Skeletal muscle tissue (tissue), 4 donors: ENCODE data around the gene KIF26B. TPM values are rescaled to one million over a fixed set of nuclear protein-coding genes. Genes with fewer than 3 reads are reported as not detected.

Experiments
- H3K27ac ChIP-seq: one replicate; pipeline ENCODE4 v1.7.0; 2013; ENCODE audit warnings: mild to moderate bottlenecking, low read depth, low read length, inconsistent platforms
- H3K27me3 ChIP-seq, 3 donors: one replicate each; pipeline ENCODE4 v1.7.0; 2013; ENCODE audit warnings: low read length in 3 of 3; ENCODE audit not compliant: control insufficient read depth in 3 of 3, insufficient read depth in 3 of 3
- H3K36me3 ChIP-seq, 3 donors: one replicate each; pipeline ENCODE4 v1.7.0; 2013; ENCODE audit warnings: low read length in 3 of 3; ENCODE audit not compliant: control insufficient read depth in 3 of 3, insufficient read depth in 3 of 3
- H3K4me1 ChIP-seq, 3 donors: one replicate each; pipeline ENCODE4 v1.7.0; 2013; ENCODE audit warnings: low read length in 3 of 3, mild to moderate bottlenecking in 3 of 3; ENCODE audit not compliant: control insufficient read depth in 3 of 3, insufficient read depth in 3 of 3
- H3K4me3 ChIP-seq, 3 donors: one replicate each; pipeline ENCODE4 v1.7.0; 2013; ENCODE audit warnings: low read length in 3 of 3
- H3K9ac ChIP-seq, 3 donors: one replicate each; pipeline ENCODE4 v1.7.0; 2013; ENCODE audit warnings: low read length in 3 of 3, mild to moderate bottlenecking in 3 of 3, moderate library complexity in 2 of 3, low read depth in 1 of 3
- H3K9me3 ChIP-seq, 3 donors: one replicate each; pipeline ENCODE4 v1.7.0; 2013; ENCODE audit warnings: low read length in 3 of 3; ENCODE audit not compliant: control insufficient read depth in 3 of 3
- total RNA-seq: library from RNA; depleted of rRNA; stranded (reverse); fragments of >200 nt; gene quantifications from one replicate; pipeline ENCODE4 v1.2.3, GENCODE V29; 2014
- donor health status: Osteomylitis.

Gene KIF26B
- total RNA-seq, 1 donor from 2014 or later: 0.52 TPM

DNA sequence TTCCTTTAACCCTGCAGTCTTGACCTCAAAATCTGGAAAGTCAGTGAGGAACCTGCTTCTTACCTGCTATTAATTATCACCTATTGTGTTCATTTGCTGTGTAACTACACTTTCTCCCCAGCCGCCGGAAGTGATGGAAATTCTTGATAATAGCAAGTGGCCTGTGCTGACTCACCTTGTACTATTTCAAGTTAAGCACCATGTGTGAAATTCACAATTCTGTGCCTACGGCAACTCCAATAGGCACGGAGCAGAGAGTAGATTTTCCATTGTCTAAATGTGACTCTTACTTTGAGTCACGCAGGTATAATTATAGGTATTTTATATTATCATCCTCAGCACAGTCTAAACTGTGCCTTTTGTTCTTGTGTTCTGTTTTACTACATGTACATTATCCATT, 466.8 kb downstream of the KIF26B start:
- Histone ChIP-seq H3K4me3 (no peak overlapping the region), H3K9ac (no peak overlapping the region), H3K27me3 (no peaks in the 10 kb centered on the region), H3K27ac (no peak overlapping the region), H3K4me1 (no peaks in the 10 kb centered on the region), H3K36me3 (no peaks in the 10 kb centered on the region), H3K9me3 (no peaks in the 10 kb centered on the region)

DNA sequence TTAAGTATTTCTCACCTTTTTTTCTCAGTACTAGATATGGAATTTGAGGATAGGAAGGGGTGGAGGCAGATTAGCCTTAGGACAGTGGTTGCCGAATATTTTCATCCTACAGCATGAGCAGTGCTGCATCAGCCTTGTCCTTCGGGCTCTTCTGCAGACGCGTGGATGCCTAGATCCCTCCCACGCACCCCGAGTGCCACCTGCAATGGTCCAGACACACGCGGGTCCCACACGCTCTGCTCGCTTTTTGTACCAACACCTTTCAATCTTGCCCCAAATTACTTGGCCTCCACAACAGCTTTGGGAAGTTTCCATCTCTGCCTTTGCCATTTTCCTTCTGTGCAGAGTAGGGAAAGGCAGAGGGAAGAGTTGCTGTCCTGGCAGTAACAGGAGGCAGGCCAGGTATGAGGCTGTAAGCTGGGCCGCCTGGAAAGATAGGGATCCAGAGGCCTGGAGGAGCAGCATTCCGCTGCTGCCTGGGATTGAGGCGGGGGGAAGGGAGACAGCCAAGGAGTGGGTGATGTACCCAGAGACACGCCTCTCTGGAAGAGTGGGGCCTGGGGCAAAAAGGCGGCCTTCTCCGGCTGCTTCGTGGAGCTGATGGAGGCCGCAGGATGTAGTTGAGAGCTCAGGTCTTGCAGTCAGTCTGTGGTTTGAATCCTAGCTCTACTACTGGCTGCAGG, 467.7 kb downstream of the KIF26B start:
- no peaks in the 10 kb centered on the region for H3K36me3 ChIP-seq
- H3K9ac ChIP-seq: no peak overlapping the region
- H3K27me3 ChIP-seq: no peaks in the 10 kb centered on the region
- no peak overlapping the region for H3K4me3 ChIP-seq
- no peaks in the 10 kb centered on the region for H3K9me3 ChIP-seq
- H3K27ac ChIP-seq: no peak overlapping the region
- no peaks in the 10 kb centered on the region for H3K4me1 ChIP-seq

DNA sequence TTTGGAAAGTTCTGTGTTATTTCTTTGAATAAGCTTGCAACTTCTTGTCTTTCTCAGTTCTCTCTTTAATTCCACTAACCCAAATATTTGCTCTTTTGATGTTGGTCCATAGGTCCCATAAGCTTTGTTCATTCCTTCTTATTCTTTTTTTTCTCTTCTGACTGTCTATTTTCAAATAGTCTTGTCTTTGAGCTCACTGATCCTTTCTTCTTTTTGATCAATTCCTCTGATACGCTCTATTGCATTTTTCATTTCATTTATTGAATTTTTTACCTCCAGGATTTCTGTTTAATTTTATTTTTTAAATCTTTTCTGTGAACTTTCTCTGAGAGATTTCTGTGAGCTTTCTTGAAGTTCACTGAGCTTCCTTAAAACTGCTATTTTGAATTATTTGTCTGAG, 486.6 kb downstream of the KIF26B start:
- Histone ChIP-seq H3K27me3 (no peaks in the 10 kb centered on the region), H3K27ac (no peak overlapping the region), H3K9me3 (peaks cover 0 to 10% (median 5%) of the 10 kb centered on the region in 3 donors), H3K36me3 (no peaks in the 10 kb centered on the region), H3K4me3 (no peak overlapping the region), H3K4me1 (no peaks in the 10 kb centered on the region), H3K9ac (no peak overlapping the region)

DNA sequence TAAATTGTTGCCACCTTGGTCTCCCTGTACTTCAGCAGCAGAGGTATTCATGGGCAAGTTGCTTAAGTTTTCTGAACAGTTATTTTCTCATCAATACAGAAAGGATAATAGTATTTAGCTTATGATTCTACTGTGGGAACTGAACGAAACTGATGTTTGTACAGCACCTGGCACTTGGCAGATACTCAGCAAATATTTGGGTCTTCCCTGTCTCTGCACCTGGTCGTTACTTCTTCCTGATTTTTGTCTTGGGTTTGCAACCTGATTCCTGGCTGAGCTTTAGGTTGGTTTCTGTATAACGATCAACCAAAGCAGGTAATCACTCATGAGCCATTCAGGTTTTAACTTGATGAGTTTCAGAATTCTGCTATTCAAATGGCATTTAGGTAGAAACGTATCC, 490.6 kb downstream of the KIF26B start:
- H3K36me3 ChIP-seq: no peaks in the 10 kb centered on the region
- H3K4me1 ChIP-seq: no peaks in the 10 kb centered on the region
- H3K9me3 ChIP-seq: peaks cover 0 to 7% (median 5%) of the 10 kb centered on the region in 3 donors
- H3K4me3 ChIP-seq: no peak overlapping the region
- H3K27me3 ChIP-seq: no peaks in the 10 kb centered on the region
- no peak overlapping the region for H3K9ac ChIP-seq
- H3K27ac ChIP-seq: no peak overlapping the region

DNA sequence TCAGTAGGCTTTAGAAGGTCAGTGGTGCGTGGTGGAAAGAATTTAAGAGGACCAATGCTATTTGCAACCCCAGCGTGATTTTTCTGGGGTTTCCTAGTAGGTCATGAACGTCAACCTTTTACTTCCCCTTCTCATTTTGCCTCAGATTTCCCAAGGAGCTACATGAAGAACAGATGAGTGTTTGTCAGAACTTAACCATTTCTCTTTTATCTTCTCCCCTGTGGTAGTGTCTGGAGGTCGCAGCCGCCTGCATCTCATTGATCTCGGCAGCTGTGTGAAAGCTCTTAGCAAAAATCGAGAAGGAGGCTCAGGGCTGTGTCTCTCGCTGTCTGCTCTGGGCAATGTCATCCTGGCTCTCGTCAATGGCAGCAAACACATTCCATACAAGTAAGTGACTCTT, 491.1 kb downstream of the KIF26B start:
- peaks cover 0 to 7% (median 5%) of the 10 kb centered on the region in 3 donors for H3K9me3 ChIP-seq
- H3K4me1 ChIP-seq: no peaks in the 10 kb centered on the region
- no peak overlapping the region for H3K27ac ChIP-seq
- H3K9ac ChIP-seq: no peak overlapping the region
- no peaks in the 10 kb centered on the region for H3K27me3 ChIP-seq
- H3K4me3 ChIP-seq: no peak overlapping the region
- no peaks in the 10 kb centered on the region for H3K36me3 ChIP-seq

DNA sequence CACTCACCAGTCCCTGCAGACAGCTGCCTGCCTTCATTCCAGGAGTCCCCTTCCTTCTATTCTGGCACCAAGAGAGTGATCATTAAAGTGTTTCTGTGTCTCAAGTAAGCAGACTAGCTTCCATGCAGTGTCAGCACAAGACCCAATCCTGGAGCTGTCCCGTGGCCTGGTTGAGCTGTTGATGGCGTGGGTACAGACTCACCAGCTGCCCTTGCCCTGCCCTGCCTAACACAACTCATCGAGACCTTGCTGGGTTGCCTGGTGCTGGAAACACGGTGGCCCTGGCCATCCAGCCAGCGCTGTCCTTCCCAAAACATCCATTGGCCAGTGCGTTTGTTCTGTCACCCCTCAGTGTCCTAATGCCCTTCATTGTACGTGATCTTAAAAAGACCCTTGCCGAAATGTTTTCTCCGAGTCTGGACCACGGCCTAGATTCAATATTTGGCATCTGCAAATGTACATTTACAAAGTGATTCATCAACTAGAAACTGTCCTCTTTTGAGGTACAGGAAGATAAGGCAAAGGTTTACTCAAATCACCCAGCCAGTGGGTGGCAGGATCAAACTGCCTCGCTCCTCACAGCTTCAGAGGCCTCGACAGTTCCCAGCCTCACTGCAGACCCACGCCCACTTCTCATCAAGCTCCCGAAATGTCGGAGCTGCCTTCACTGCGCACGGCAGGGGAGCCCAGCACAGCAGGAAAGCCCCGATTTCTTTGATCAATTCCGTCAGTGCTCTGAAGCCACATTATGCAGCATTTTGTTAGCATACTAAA, 494.2 kb downstream of the KIF26B start:
- no peaks in the 10 kb centered on the region for H3K4me1 ChIP-seq
- no peaks in the 10 kb centered on the region for H3K9me3 ChIP-seq
- no peak overlapping the region for H3K27ac ChIP-seq
- no peaks in the 10 kb centered on the region for H3K27me3 ChIP-seq
- H3K4me3 ChIP-seq: no peak overlapping the region
- H3K36me3 ChIP-seq: no peaks in the 10 kb centered on the region
- no peak overlapping the region for H3K9ac ChIP-seq

DNA sequence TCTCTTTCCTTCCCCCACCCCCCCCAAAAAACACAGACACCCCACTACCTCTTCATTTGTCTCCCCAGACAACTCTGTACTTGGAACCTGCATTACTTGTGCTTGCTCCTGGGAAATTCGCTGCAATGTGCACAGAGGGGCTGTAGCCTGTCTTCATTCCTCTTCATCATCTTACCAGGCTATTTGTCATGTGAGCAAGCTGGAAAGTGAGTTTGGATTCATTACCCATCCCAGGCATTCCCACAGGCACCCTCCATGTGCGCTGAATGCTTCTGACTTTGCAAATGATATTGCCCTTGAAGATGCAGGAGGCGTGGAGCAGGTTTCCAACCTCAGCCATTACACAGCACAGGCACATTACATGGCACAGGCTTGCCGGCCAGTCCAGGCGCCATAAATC, 494.9 kb downstream of the KIF26B start:
- no peaks in the 10 kb centered on the region for H3K4me1 ChIP-seq
- H3K9me3 ChIP-seq: no peaks in the 10 kb centered on the region
- H3K27me3 ChIP-seq: no peaks in the 10 kb centered on the region
- H3K4me3 ChIP-seq: no peak overlapping the region
- no peak overlapping the region for H3K27ac ChIP-seq
- H3K36me3 ChIP-seq: no peaks in the 10 kb centered on the region
- no peak overlapping the region for H3K9ac ChIP-seq

DNA sequence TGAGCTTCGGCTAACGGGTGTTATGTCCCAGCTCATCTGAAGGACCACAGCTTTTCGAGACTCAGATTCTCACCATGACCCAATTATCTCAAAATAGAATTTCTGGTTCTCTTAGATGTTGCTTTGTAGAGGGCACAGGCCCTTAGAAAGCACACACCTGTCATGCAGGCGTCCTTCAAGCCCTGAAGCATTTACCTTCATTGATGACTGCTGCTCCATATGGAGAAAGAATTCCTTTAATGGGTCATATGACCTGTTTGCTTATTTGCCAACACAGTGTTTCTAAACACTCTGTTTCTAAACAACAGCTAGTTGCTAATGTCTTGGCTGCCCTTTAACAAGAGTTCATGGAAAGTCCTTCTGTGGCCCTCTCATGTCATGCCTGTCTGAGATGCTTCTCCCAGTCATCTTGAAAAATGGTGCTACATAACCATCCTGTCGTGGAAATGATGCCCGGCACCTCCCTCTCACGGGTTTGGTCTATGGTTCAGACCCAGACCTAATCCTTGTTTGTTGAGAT, 495.7 kb downstream of the KIF26B start:
- Histone ChIP-seq H3K27ac (no peak overlapping the region), H3K27me3 (no peaks in the 10 kb centered on the region), H3K36me3 (no peaks in the 10 kb centered on the region), H3K4me3 (no peak overlapping the region), H3K9me3 (no peaks in the 10 kb centered on the region), H3K4me1 (no peaks in the 10 kb centered on the region), H3K9ac (no peak overlapping the region)

DNA sequence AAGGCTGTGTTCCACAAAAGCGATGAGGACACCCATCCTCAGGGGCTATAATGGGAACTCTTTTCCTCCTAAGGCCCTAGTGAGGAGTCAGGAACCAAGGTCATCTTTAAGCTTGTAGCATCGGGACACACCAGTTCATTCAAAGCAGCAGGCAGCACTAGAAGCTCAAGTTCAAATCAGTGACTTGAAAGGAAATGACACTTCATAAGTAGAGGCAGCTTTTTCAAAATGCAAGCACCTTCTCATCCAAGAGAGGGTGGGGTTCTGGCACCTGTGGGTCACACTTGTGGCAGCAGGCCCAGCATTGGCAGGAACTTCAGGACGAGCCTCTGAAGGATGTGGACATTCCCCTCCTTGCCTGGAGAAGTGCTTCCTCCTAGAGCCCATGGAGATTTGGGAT, 496.3 kb downstream of the KIF26B start:
- Histone ChIP-seq H3K27ac (no peak overlapping the region), H3K9ac (no peak overlapping the region), H3K9me3 (no peaks in the 10 kb centered on the region), H3K27me3 (no peaks in the 10 kb centered on the region), H3K4me1 (no peaks in the 10 kb centered on the region), H3K4me3 (no peak overlapping the region), H3K36me3 (no peaks in the 10 kb centered on the region)

DNA sequence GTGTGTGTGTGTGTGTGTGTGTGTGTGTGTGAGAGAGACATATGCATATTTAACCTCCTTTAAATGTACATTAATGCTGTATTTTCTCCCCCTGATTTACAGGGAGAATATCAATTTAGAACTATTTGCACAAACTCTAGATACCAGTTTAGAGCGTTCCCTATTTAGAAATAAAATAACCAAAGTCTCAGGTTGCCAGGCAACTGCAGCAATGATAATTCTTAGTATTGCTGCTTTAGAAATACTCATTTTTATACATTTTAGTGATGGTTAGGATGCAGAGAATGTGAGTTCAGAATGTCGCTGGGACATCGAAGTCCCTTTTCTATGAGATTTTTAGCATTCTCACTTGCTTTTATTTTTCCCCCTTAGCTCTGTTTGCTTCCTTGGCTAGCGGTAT, 497.3 kb downstream of the KIF26B start:
- Histone ChIP-seq H3K4me3 (no peak overlapping the region), H3K36me3 (no peaks in the 10 kb centered on the region), H3K27me3 (no peaks in the 10 kb centered on the region), H3K9ac (no peak overlapping the region), H3K27ac (no peak overlapping the region), H3K4me1 (no peaks in the 10 kb centered on the region), H3K9me3 (no peaks in the 10 kb centered on the region)
